Measurements from ENCODE around the gene GGA2.

GGA2 gene

DNA sequence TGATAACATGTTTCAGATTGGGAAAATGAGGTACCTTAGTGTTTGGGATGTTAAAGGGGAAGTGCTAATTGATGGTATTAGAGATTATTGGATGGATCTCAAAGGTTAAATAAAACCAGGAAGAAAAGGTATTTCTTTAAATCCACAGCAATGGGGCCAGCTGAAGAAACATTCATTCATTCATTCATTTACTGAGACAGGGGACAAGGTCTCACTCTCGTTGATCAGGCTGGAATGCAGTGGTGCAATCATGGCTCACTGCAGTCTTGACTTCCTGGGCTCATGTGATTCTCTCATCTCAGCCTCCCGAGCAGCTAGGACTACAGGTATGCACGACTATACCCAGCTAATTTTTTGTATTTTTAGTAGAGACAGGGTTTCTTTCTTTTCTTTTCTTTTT lies 27.1 kb upstream of the GGA2 start:
- TF ChIP-seq TAF1 (IDR thresholded peaks at IDR 0.05; ENCODE audit: low read depth) (no peak), TCF12 (IDR thresholded peaks at IDR 0.05; ENCODE audit: low read depth) (no peak), ZBTB7A (IDR thresholded peaks at IDR 0.05; ENCODE audit: low read depth) (no peak), TEAD4 (IDR thresholded peaks at IDR 0.05) (no peak), CREB1 (IDR thresholded peaks at IDR 0.05; ENCODE audit: low read depth) (no peak), EP300 (IDR thresholded peaks at IDR 0.05; ENCODE audit: borderline replicate concordance) (no peak), YY1 (IDR thresholded peaks at IDR 0.05; ENCODE audit: low read depth) (no peak), FOXM1 (IDR thresholded peaks at IDR 0.05; ENCODE audit: borderline replicate concordance, low read depth) (no peak), EGR1 (IDR thresholded peaks at IDR 0.05) (no peak), CEBPB (IDR thresholded peaks at IDR 0.05) (no peak), RAD21 (IDR thresholded peaks at IDR 0.05; ENCODE audit: low read depth) (no peak), REST (IDR thresholded peaks at IDR 0.05; ENCODE audit: low read depth) (no peak), USF1 (IDR thresholded peaks at IDR 0.05) (no peak), NFIC (IDR thresholded peaks at IDR 0.05) (no peak)
- TF ChIP-seq, protein P1, sequence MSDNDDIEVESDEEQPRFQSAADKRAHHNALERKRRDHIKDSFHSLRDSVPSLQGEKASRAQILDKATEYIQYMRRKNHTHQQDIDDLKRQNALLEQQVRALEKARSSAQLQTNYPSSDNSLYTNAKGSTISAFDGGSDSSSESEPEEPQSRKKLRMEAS (IDR thresholded peaks at IDR 0.05): no peak

- TF ChIP-seq YY1 (IDR thresholded peaks at IDR 0.05; ENCODE audit: low read depth) (no peak), TEAD4 (IDR thresholded peaks at IDR 0.05) (no peak), FOXM1 (IDR thresholded peaks at IDR 0.05; ENCODE audit: borderline replicate concordance, low read depth) (no peak), NFIC (IDR thresholded peaks at IDR 0.05) (no peak), RAD21 (IDR thresholded peaks at IDR 0.05; ENCODE audit: low read depth) (no peak), EGR1 (IDR thresholded peaks at IDR 0.05) (no peak), USF1 (IDR thresholded peaks at IDR 0.05) (no peak), TCF12 (IDR thresholded peaks at IDR 0.05; ENCODE audit: low read depth) (no peak), CEBPB (IDR thresholded peaks at IDR 0.05) (no peak), REST (IDR thresholded peaks at IDR 0.05; ENCODE audit: low read depth) (no peak), EP300 (IDR thresholded peaks at IDR 0.05; ENCODE audit: borderline replicate concordance) (no peak), ZBTB7A (IDR thresholded peaks at IDR 0.05; ENCODE audit: low read depth) (no peak), TAF1 (IDR thresholded peaks at IDR 0.05; ENCODE audit: low read depth) (no peak), CREB1 (IDR thresholded peaks at IDR 0.05; ENCODE audit: low read depth) (no peak)
- TF ChIP-seq, protein P1 (IDR thresholded peaks at IDR 0.05): no peak
Measured at GRCh38 chr16:23535901-23536300, 25.6 kb upstream of the GGA2 start.

DNA sequence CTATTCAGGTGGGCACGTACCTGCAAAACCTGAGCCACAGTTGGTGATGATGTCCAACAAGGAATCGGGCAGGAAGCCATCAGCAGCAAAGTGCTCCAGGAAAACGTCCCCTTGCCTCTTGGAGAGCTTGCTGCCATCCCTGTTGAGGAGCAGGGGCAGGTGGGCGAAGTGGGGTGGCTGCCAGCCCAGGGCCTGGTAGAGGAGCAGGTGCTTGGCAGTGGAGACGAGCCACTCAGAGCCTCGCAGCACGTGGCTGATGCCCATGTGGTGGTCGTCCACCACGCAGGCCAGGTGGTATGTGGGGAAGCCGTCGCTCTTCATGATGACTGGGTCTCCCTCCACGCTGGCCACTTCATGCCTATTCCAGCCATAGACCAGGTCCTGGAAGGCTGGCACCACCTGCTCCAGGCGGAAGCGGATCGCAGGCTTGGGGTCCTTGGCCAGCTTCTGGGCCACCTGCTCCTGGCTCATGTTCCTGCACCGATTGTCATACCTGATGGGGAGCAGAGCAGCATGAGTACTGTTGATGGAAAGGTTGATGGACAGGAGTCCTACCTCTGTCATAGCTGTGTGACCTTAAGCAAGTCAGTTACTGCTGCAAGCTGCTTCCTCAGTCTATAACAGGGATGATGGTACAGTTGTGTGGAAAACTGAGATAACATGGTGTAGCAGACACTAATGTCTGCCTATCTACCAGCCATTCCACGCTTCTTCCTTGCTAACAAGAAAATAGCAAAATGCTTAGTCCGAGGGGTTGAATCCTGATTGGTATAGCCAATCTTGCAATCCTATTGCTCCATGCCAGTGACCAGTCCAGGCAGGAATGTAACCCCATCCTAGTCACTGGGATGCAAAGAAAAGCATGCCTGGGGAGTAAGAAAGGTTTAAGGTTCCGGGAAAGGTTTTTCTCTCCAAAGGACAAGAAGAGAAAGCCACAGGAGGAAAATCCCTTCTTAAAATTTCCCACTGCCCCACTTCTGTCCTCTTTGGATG lies 24.9 kb upstream of the GGA2 start:
- TF ChIP-seq EP300 (IDR thresholded peaks at IDR 0.05; ENCODE audit: borderline replicate concordance) (no peak), ZBTB7A (IDR thresholded peaks at IDR 0.05; ENCODE audit: low read depth) (no peak), FOXM1 (IDR thresholded peaks at IDR 0.05; ENCODE audit: borderline replicate concordance, low read depth) (no peak), TAF1 (IDR thresholded peaks at IDR 0.05; ENCODE audit: low read depth) (no peak), YY1 (IDR thresholded peaks at IDR 0.05; ENCODE audit: low read depth) (no peak), USF1 (IDR thresholded peaks at IDR 0.05) (no peak), CEBPB (IDR thresholded peaks at IDR 0.05) (no peak)
- TF ChIP-seq, protein P1 (IDR thresholded peaks at IDR 0.05): no peak

DNA sequence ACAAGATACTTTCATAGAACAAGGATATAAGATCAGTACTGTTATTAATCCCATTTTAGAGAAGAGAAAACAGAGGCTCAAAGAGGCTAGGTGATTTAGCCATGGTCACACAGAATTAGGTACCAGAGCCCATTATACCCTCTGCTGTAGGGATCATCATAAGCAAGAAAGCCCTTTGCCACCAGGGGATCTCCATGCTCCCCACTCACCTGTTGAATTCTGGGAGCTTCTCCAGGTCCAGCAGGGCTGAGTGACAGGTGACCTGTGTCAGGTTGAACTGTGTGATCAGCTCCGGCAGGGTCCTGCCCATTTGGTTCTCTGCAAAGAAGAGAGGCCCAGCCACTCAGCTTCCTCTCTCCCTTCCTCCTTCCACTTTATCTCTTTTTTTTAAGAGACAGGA lies 22.2 kb upstream of the GGA2 start:
- TF ChIP-seq ZBTB7A (IDR thresholded peaks at IDR 0.05; ENCODE audit: low read depth) (no peak), CEBPB (IDR thresholded peaks at IDR 0.05) (no peak), TAF1 (IDR thresholded peaks at IDR 0.05; ENCODE audit: low read depth) (no peak)

- no peak for TF ChIP-seq USF1 (IDR thresholded peaks at IDR 0.05)
- TF ChIP-seq, protein P1 (IDR thresholded peaks at IDR 0.05): no peak
Measured at GRCh38 chr16:23530062-23530461, 19.8 kb upstream of the GGA2 start.
